PC-3 (cell line): ENCODE results near the gene RALGAPA1. TPM values are rescaled to one million over a fixed set of nuclear protein-coding genes. Genes with fewer than 3 reads are reported as not detected.
"Not testable (repeated sequence)": the region's sequence is repeated elsewhere in the genome, so short reads cannot be mapped to it uniquely, and the experiment has no call there.

Experiments
- ATAC-seq: fragments of 200-7000 bp; cut with Tn5 transposase; 2 replicates; pipeline ENCODE4 v1.9.1; 2020; ENCODE audit warnings: mild to moderate bottlenecking, moderate library complexity
- BruUV-seq: library from RNA; stranded (reverse); fragments of 400-500 nt; replicated peaks from 2 replicates; lab custom pipeline; 2021; lab: Mats Ljungman, UMichigan
- CTCF ChIA-PET: fragments of 300-600 bp; sonication (Branson Sonifier 250); formaldehyde crosslinking; loops from one replicate; lab custom pipeline; 2022; ENCODE audit warnings: antibody characterized with exemption; lab: Charles Lee
- POLR2A ChIA-PET: fragments of 300-600 bp; sonication (Branson Sonifier 250); formaldehyde crosslinking; loops from one replicate; lab custom pipeline; 2022; ENCODE audit warnings: antibody characterized with exemption; ENCODE audit not compliant: unreplicated experiment; lab: Charles Lee
- DNase-seq: peaks from one replicate; pipeline ENCODE4 v3.0.0-alpha.2; 2015
- H2AFZ ChIP-seq: fragments of 300-600 bp; sonication (generic); 2 replicates; pipeline ENCODE4 v1.6.0; 2016; ENCODE audit warnings: antibody characterized with exemption, low read length
- H3F3A ChIP-seq: fragments of 300-600 bp; sonication (generic); one replicate; pipeline ENCODE4 v1.6.0; 2017; ENCODE audit warnings: antibody characterized with exemption, low read length, control low read depth, mild to moderate bottlenecking; ENCODE audit not compliant: unreplicated experiment
- H3K27ac ChIP-seq: fragments of 300-600 bp; sonication (generic); 2 replicates; pipeline ENCODE4 v1.5.1; 2016; ENCODE audit warnings: mild to moderate bottlenecking, low read length
- H3K27me3 ChIP-seq: fragments of 300-600 bp; sonication (generic); 2 replicates; pipeline ENCODE4 v1.6.1; 2016; ENCODE audit warnings: low read length, mixed read lengths
- H3K36me3 ChIP-seq: fragments of 300-600 bp; sonication (generic); 2 replicates; pipeline ENCODE4 v1.6.1; 2016; ENCODE audit warnings: low read depth, mixed run types, low read length, mixed read lengths
- H3K4me1 ChIP-seq: fragments of 300-600 bp; sonication (generic); 2 replicates; pipeline ENCODE4 v1.5.1; 2016; ENCODE audit warnings: low read length; ENCODE audit not compliant: insufficient read depth
- H3K4me2 ChIP-seq: fragments of 300-600 bp; sonication (generic); 2 replicates; pipeline ENCODE4 v1.6.0; 2016; ENCODE audit warnings: low read length
- H3K4me3 ChIP-seq: fragments of 300-600 bp; sonication (generic); 2 replicates; pipeline ENCODE4 v1.5.1; 2016; ENCODE audit warnings: mild to moderate bottlenecking, low read length, mixed read lengths
- H3K79me2 ChIP-seq: fragments of 300-600 bp; sonication (generic); 2 replicates; pipeline ENCODE4 v1.6.1; 2017; ENCODE audit warnings: low read length, mixed read lengths
- H3K9ac ChIP-seq: fragments of 300-600 bp; sonication (generic); 2 replicates; pipeline ENCODE4 v1.6.0; 2016; ENCODE audit warnings: mild to moderate bottlenecking, low read length
- H3K9me2 ChIP-seq: fragments of 300-600 bp; sonication (generic); replicated peaks from 2 replicates; pipeline ENCODE4 v1.6.1; 2016; ENCODE audit warnings: mixed run types, low read length, mixed read lengths
- H3K9me3 ChIP-seq: fragments of 300-600 bp; sonication (generic); 2 replicates; pipeline ENCODE4 v1.6.1; 2016; ENCODE audit warnings: low read length, mixed read lengths
- H4K20me1 ChIP-seq: fragments of 300-600 bp; sonication (generic); 2 replicates; pipeline ENCODE4 v1.6.1; 2016; ENCODE audit warnings: low read length, mixed read lengths
- EZH2 ChIP-seq: fragments of 300-600 bp; sonication (generic); IDR thresholded peaks from one replicate; pipeline ENCODE4 v1.6.1; 2017; ENCODE audit warnings: antibody characterized with exemption, mild to moderate bottlenecking, low read length; ENCODE audit not compliant: unreplicated experiment
- EZH2phosphoT487 ChIP-seq: fragments of 300-600 bp; sonication (generic); IDR thresholded peaks from 2 replicates; pipeline ENCODE4 v1.6.1; 2018; ENCODE audit warnings: mild to moderate bottlenecking, antibody characterized with exemption, low read length, borderline replicate concordance
- intact Hi-C: fragments of 100-400 bp; cut with micrococcal nuclease; formaldehyde crosslinking; loops from 2 replicates; pipeline ENCODE4 v1.9.0; 2023
- total RNA-seq: library from RNA; depleted of rRNA; stranded (reverse); fragments of >200 nt; gene quantifications from 2 replicates; pipeline ENCODE4 v1.2.3, GENCODE V29; 2014
- TF ChIP-seq, protein P1 (sequence below): fragments of 300-600 bp; sonication (generic); conservative IDR thresholded peaks from 2 replicates; pipeline ENCODE4 v1.5.1; 2017; ENCODE audit warnings: antibody characterized with exemption, low read depth, mild to moderate bottlenecking, low read length

RALGAPA1 gene
- total RNA-seq, 1 experiment from 2014 or later = 20.3 TPM

GRCh38 chr14:35776823-35777222 lies 32.3 kb downstream of the RALGAPA1 start:
- no peak overlapping the region for H3K27ac ChIP-seq
- H3K4me1 ChIP-seq = no peaks in the 10 kb centered on the region
- H3K9ac ChIP-seq = no peak overlapping the region
- no peak for ATAC-seq
- no peak overlapping the region for H3K4me2 ChIP-seq
- BruUV-seq = no TSS peak
- H3F3A ChIP-seq = no peaks in the 10 kb centered on the region
- no peaks in the 10 kb centered on the region for H3K9me3 ChIP-seq
- ChIA-PET CTCF (no interaction called here), POLR2A (interaction anchor here (0.5 kb wide), 1 partner anchor 17 kb away, joined by 3 read pairs; no protein-coding TSS in a partner anchor)
- H3K79me2 ChIP-seq = peaks cover 34% of the 10 kb centered on the region
- H2AFZ ChIP-seq = no peak overlapping the region
- no peak for DNase-seq
- intact Hi-C loops = no loop called here
- 0 out of 2 replicates have a peak, but pooled peaks cover 3% of the 10 kb centered on the region for H4K20me1 ChIP-seq
- H3K36me3 ChIP-seq = no peaks in the 10 kb centered on the region
- H3K27me3 ChIP-seq = no peaks in the 10 kb centered on the region
- no peaks in the 10 kb centered on the region for H3K9me2 ChIP-seq
- TF ChIP-seq EZH2phosphoT487 = no peak
- TF ChIP-seq EZH2 = no peak
- TF ChIP-seq, protein P1, sequence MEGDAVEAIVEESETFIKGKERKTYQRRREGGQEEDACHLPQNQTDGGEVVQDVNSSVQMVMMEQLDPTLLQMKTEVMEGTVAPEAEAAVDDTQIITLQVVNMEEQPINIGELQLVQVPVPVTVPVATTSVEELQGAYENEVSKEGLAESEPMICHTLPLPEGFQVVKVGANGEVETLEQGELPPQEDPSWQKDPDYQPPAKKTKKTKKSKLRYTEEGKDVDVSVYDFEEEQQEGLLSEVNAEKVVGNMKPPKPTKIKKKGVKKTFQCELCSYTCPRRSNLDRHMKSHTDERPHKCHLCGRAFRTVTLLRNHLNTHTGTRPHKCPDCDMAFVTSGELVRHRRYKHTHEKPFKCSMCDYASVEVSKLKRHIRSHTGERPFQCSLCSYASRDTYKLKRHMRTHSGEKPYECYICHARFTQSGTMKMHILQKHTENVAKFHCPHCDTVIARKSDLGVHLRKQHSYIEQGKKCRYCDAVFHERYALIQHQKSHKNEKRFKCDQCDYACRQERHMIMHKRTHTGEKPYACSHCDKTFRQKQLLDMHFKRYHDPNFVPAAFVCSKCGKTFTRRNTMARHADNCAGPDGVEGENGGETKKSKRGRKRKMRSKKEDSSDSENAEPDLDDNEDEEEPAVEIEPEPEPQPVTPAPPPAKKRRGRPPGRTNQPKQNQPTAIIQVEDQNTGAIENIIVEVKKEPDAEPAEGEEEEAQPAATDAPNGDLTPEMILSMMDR = no peak
- no peak overlapping the region for H3K4me3 ChIP-seq

- H3K4me3 ChIP-seq, H3K27me3 ChIP-seq, H3F3A ChIP-seq, H3K27ac ChIP-seq, H3K9me2 ChIP-seq, H3K9me3 ChIP-seq, H3K9ac ChIP-seq, H2AFZ ChIP-seq, DNase-seq, BruUV-seq, H3K4me2 ChIP-seq, CTCF ChIA-PET, intact Hi-C loops, H3K4me1 ChIP-seq, ATAC-seq, H3K36me3 ChIP-seq, H4K20me1 ChIP-seq: not testable (repeated sequence)
- POLR2A ChIA-PET = interaction anchor here (0.5 kb wide), 1 partner anchor 17 kb away, joined by 3 read pairs; no protein-coding TSS in a partner anchor
- peaks cover 27% of the 10 kb centered on the region for H3K79me2 ChIP-seq
Measured at GRCh38 chr14:35776085-35776484, 33.0 kb downstream of the RALGAPA1 start.

- no TSS peak for BruUV-seq
- ChIA-PET POLR2A (no interaction called here), CTCF (no interaction called here)
Measured at GRCh38 chr14:35766700-35767082, 42.4 kb downstream of the RALGAPA1 start.

More at GRCh38 chr14:35766700-35767082, 42.4 kb downstream of the RALGAPA1 start:
- intact Hi-C loops = no loop called here
- Histone ChIP-seq H4K20me1 (no peaks in the 10 kb centered on the region), H3K9me3 (no peaks in the 10 kb centered on the region), H3K27ac (no peak overlapping the region), H3K79me2 (no peaks in the 10 kb centered on the region), H3K4me1 (no peaks in the 10 kb centered on the region), H3K27me3 (no peaks in the 10 kb centered on the region), H2AFZ (no peak overlapping the region), H3K9me2 (no peaks in the 10 kb centered on the region), H3K36me3 (no peaks in the 10 kb centered on the region), H3K4me2 (no peak overlapping the region), H3K4me3 (no peak overlapping the region), H3F3A (no peaks in the 10 kb centered on the region), H3K9ac (no peak overlapping the region)
- DNase-seq = no peak
- ATAC-seq = no peak
- TF ChIP-seq EZH2 (no peak), EZH2phosphoT487 (no peak)
- TF ChIP-seq, protein P1 = no peak
